ENCODE results near the gene SMAD9. TPM values are rescaled to one million over a fixed set of nuclear protein-coding genes. Genes with fewer than 3 reads are reported as not detected.

The SMAD9 gene
- total and polyA plus RNA-seq, 2 of the 13 experiments (the other 11 are each of a cell fraction or from before 2014, with no cell fraction given), result 4.2 to 7.7 TPM

GRCh38 chr13:36818804-36819738 lies 101.0 kb downstream of the SMAD9 start, which contains the start of gene RFXAP (continued):
- TF ChIP-seq DBP (CRISPR knock-in tag; IDR thresholded peaks at IDR 0.05; ENCODE audit: not compliant biosample characterization), result no peak
- TF ChIP-seq ATF6 (CRISPR knock-in tag; conservative IDR thresholded peaks at IDR 0.05), result no peak
- TF ChIP-seq E2F5 (CRISPR knock-in tag; conservative IDR thresholded peaks at IDR 0.05), result no peak
- TF ChIP-seq ZC3H4 (CRISPR knock-in tag; IDR thresholded peaks at IDR 0.05; ENCODE audit: borderline replicate concordance), result no peak
- no peak for TF ChIP-seq RXRB (CRISPR knock-in tag; IDR thresholded peaks at IDR 0.05; ENCODE audit: borderline replicate concordance)
- TF ChIP-seq SP5 (CRISPR knock-in tag; IDR thresholded peaks at IDR 0.05; ENCODE audit: borderline replicate concordance, low read depth), result 0 out of 2 replicates have a peak, but pooled peaks have one; percentile 29
- TF ChIP-seq GTF2F1 (IDR thresholded peaks at IDR 0.05; ENCODE audit: low read length), result no peak
- TF ChIP-seq ZNF501 (CRISPR knock-in tag; IDR thresholded peaks at IDR 0.05), result no peak
- no peak for TF ChIP-seq NFE2L2 (IDR thresholded peaks at IDR 0.05; ENCODE audit: low read length)
- no peak for TF ChIP-seq NRL (CRISPR knock-in tag; IDR thresholded peaks at IDR 0.05; ENCODE audit: borderline replicate concordance)
- no peak; the same call in 1 of the 2 replicates for TF ChIP-seq ZBTB38 (CRISPR knock-in tag; IDR thresholded peaks at IDR 0.05)
- 0 out of 2 replicates have a peak, but pooled peaks have one; percentile 13 for TF ChIP-seq ZBTB39 (CRISPR knock-in tag; IDR thresholded peaks at IDR 0.05)
- 0 out of 2 replicates have a peak, but pooled peaks have one; percentile 33 for TF ChIP-seq PHF21A (CRISPR knock-in tag; IDR thresholded peaks at IDR 0.05)
- no peak for TF ChIP-seq SMYD3 (CRISPR knock-in tag; IDR thresholded peaks at IDR 0.05)
- peak; percentile 55 for TF ChIP-seq ZNF18 (CRISPR knock-in tag; IDR thresholded peaks at IDR 0.05; ENCODE audit: insufficient replicate concordance)
- TF ChIP-seq HNRNPH1 (optimal IDR thresholded peaks at IDR 0.05; ENCODE audit: low read depth, low read length), result no peak
- TF ChIP-seq ZNF24 (IDR thresholded peaks at IDR 0.05), result no peak
- TF ChIP-seq E2F1 (CRISPR knock-in tag; IDR thresholded peaks at IDR 0.05), result no peak
- TF ChIP-seq ZFAT (CRISPR knock-in tag; conservative IDR thresholded peaks at IDR 0.05), result no peak
- TF ChIP-seq SIN3B (IDR thresholded peaks at IDR 0.05; ENCODE audit: low read length), result no peak

Data from HepG2 (cell line).